Measurements from ENCODE around the gene SSTR4.

The SSTR4 gene

GRCh38 chr20:23042270-23042669 is 7.2 kb downstream of the SSTR4 start:
- Histone ChIP-seq H3K27me3 (peaks cover 88% of the 10 kb centered on the region), H3K9me3 (no peaks in the 10 kb centered on the region)
- TF ChIP-seq CTCF (IDR thresholded peaks at IDR 0.05): no peak

GRCh38 chr20:23043376-23043775 is 8.3 kb downstream of the SSTR4 start:
- no peak for TF ChIP-seq CTCF (IDR thresholded peaks at IDR 0.05)
- no peaks in the 10 kb centered on the region for H3K9me3 ChIP-seq
- H3K4me1 ChIP-seq (ENCODE audit: control insufficient read depth in 1 of 2, insufficient read depth in 1 of 2, low read depth in 1 of 2, low read length in 1 of 2): peaks cover 11 to 34% of the 10 kb centered on the region in 2 experiments
- no peak overlapping the region for H3K27ac ChIP-seq
- no peak overlapping the region for H3K4me3 ChIP-seq (ENCODE audit: low read depth in 1 of 2, low read length in 1 of 2)
- H3K27me3 ChIP-seq: peaks cover 88% of the 10 kb centered on the region
- no peaks in the 10 kb centered on the region for H3K36me3 ChIP-seq

More at GRCh38 chr20:23042270-23042669, 7.2 kb downstream of the SSTR4 start:
- no peaks in the 10 kb centered on the region for H3K36me3 ChIP-seq
- H3K4me1 ChIP-seq (ENCODE audit: control insufficient read depth in 1 of 2, insufficient read depth in 1 of 2, low read depth in 1 of 2, low read length in 1 of 2): peaks cover 0 to 24% of the 10 kb centered on the region in 2 experiments
- no peak overlapping the region for H3K27ac ChIP-seq
- H3K4me3 ChIP-seq (ENCODE audit: low read depth in 1 of 2, low read length in 1 of 2): no peak overlapping the region

GRCh38 chr20:23046431-23046830 is 11.3 kb downstream of the SSTR4 start:
- Histone ChIP-seq H3K4me1 (ENCODE audit: control insufficient read depth in 1 of 2, insufficient read depth in 1 of 2, low read depth in 1 of 2, low read length in 1 of 2) (peaks cover 29 to 50% of the 10 kb centered on the region in 2 experiments), H3K27ac (no peak overlapping the region), H3K9me3 (no peaks in the 10 kb centered on the region), H3K4me3 (ENCODE audit: low read depth in 1 of 2, low read length in 1 of 2) (peak overlapping the region in 1 of 2 experiments; percentile 92), H3K36me3 (no peaks in the 10 kb centered on the region), H3K27me3 (peaks cover 90% of the 10 kb centered on the region)
- TF ChIP-seq CTCF (IDR thresholded peaks at IDR 0.05): no peak

- Histone ChIP-seq H3K27me3 (peaks cover 90% of the 10 kb centered on the region), H3K4me3 (ENCODE audit: low read depth in 1 of 2, low read length in 1 of 2) (peak overlapping the region; percentile 83 to 92), H3K27ac (peak overlapping the region; percentile 93), H3K36me3 (no peaks in the 10 kb centered on the region), H3K4me1 (ENCODE audit: control insufficient read depth in 1 of 2, insufficient read depth in 1 of 2, low read depth in 1 of 2, low read length in 1 of 2) (peaks cover 29 to 50% of the 10 kb centered on the region in 2 experiments), H3K9me3 (no peaks in the 10 kb centered on the region)
- TF ChIP-seq CTCF (IDR thresholded peaks at IDR 0.05): no peak
These were observed 12.1 kb downstream of the SSTR4 start for GRCh38 chr20:23047001-23047737.

GRCh38 chr20:23047738-23048214 is 12.7 kb downstream of the SSTR4 start:
- no peaks in the 10 kb centered on the region for H3K36me3 ChIP-seq
- peak overlapping the region; percentile 83 to 92 for H3K4me3 ChIP-seq (ENCODE audit: low read depth in 1 of 2, low read length in 1 of 2)
- peaks cover 90% of the 10 kb centered on the region for H3K27me3 ChIP-seq
- H3K9me3 ChIP-seq: no peaks in the 10 kb centered on the region
- H3K27ac ChIP-seq: peak overlapping the region; percentile 93
- no peak for TF ChIP-seq CTCF (IDR thresholded peaks at IDR 0.05)
- H3K4me1 ChIP-seq (ENCODE audit: control insufficient read depth in 1 of 2, insufficient read depth in 1 of 2, low read depth in 1 of 2, low read length in 1 of 2): peaks cover 29 to 50% of the 10 kb centered on the region in 2 experiments
